Lung (tissue), 12 donors: ENCODE results near the gene PKD2L1. TPM values are rescaled to one million over a fixed set of nuclear protein-coding genes. Genes with fewer than 3 reads are reported as not detected.

ENCODE experiments used
- ATAC-seq: fragments of 200-7000 bp; cut with Tn5 transposase; one replicate; pipeline ENCODE4 v1.9.1; 2020; ENCODE audit warnings: moderate number of reproducible peaks; ENCODE audit not compliant: insufficient read depth, low FRiP score
- DNase-seq, 3 donors: peaks; one replicate each; pipeline ENCODE4 v3.0.0-alpha.2; 2013 to 2017
- H3K27ac ChIP-seq, 2 donors: one replicate each; pipeline ENCODE4 v1.5.1; 2013; ENCODE audit warnings: mild to moderate bottlenecking in 2 of 2, moderate library complexity in 2 of 2, control low read depth in 1 of 2, inconsistent platforms in 1 of 2, low read depth in 1 of 2, low read length in 1 of 2
- H3K27me3 ChIP-seq, 3 donors: one replicate each; pipeline ENCODE4 v1.5.1; 2013; ENCODE audit warnings: low read length in 2 of 3; ENCODE audit not compliant: control insufficient read depth in 3 of 3, insufficient read depth in 3 of 3
- H3K36me3 ChIP-seq, 4 donors: one replicate each; pipeline ENCODE4 v1.5.1; 2013; ENCODE audit warnings: low read length in 4 of 4, mild to moderate bottlenecking in 1 of 4, moderate library complexity in 1 of 4; ENCODE audit not compliant: control insufficient read depth in 4 of 4, insufficient read depth in 4 of 4
- H3K4me1 ChIP-seq, 5 donors: one replicate each; pipeline ENCODE4 v1.5.1; 2013; ENCODE audit warnings: low read length in 5 of 5, mild to moderate bottlenecking in 2 of 5, moderate library complexity in 1 of 5; ENCODE audit not compliant: control insufficient read depth in 5 of 5, insufficient read depth in 5 of 5
- H3K4me3 ChIP-seq: one replicate; pipeline ENCODE4 v1.5.1; 2013; ENCODE audit warnings: mild to moderate bottlenecking, control low read depth, moderate library complexity
- H3K9ac ChIP-seq, 2 donors: one replicate each; pipeline ENCODE4 v1.5.1; 2013; ENCODE audit warnings: low read length in 2 of 2, control low read depth in 1 of 2; ENCODE audit not compliant: insufficient read depth in 1 of 2
- H3K9me3 ChIP-seq, 4 donors: one replicate each; pipeline ENCODE4 v1.5.1; 2013; ENCODE audit warnings: low read length in 3 of 4, mild to moderate bottlenecking in 1 of 4, moderate library complexity in 1 of 4; ENCODE audit not compliant: control insufficient read depth in 4 of 4, insufficient read depth in 3 of 4
- WGBS, 2 donors: extraction: QIAGEN DNeasy Blood & Tissue Kit; methylation state at CpG; one replicate each; pipeline ENCODE4 v1.1.7; 2013; 5-methylcytosine and 5-hydroxymethylcytosine counted together
- polyA plus RNA-seq, 2 donors: library from polyadenylated mRNA; stranded (reverse); fragments of 200-250 nt; gene quantifications; one replicate each; pipeline ENCODE4 v1.2.1, GENCODE V29; 2013
- total RNA-seq, 2 donors: library from RNA; depleted of rRNA in 1 of 2; stranded (reverse); fragments of >200 nt in 1 of 2; gene quantifications; one replicate each; pipeline ENCODE4 v1.2.1, GENCODE V29; 2014 to 2021
- TF ChIP-seq, protein P1 (sequence below): IDR thresholded peaks from 2 replicates; pipeline ENCODE4 v1.5.1; 2012; ENCODE audit warnings: mild to moderate bottlenecking; ENCODE audit errors: control extremely low read depth, extremely low read depth
- donor health status: control.
- donor health status: control.
- donor health status: Bipolar disorder and iron deficiency.
- donor health status: healthy.
- donor health status: DM: yes; HTN: yes; CAD: no.

Gene PKD2L1
- total and polyA plus RNA-seq, 4 donors = 0.46 to 1.5 (median 1.0) TPM

DNA sequence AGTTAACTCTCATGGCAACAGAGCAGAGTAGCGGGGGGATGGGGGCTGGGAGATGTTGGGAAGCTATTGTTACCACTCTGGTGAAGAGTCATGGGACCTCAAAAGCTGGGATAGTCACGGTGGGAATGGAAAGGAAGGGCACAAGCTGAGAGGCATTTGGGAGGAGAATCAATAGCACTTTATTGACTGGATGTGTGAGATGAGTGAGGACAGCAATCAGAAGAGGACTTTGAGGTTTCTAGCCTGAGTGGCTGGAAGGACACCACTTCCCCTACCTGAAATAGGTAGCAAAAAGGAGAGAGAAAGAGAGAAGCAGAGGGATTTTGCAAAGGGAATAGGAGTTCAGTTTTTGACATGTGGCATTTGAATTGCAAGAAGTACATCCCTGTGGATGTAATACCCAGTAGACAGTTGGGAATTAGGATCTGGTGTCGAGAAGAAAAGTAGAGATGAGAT is 44.2 kb upstream of the PKD2L1 start:
- H3K9ac ChIP-seq = peak overlapping the region; percentile 63 to 79
- H3K27me3 ChIP-seq = peaks cover 0 to 14% (median under 1%) of the 10 kb centered on the region in 3 donors
- peak overlapping the region; percentile 8 for H3K4me3 ChIP-seq
- 16 to 26% methylated on average over 3 of the region's 3 CpGs for WGBS, 2 donors
- DNase-seq (no peak), ATAC-seq (no peak)
- H3K9me3 ChIP-seq = no peaks in the 10 kb centered on the region
- H3K4me1 ChIP-seq = peaks cover 3 to 32% (median 6%) of the 10 kb centered on the region in 5 donors
- H3K36me3 ChIP-seq = no peaks in the 10 kb centered on the region
- H3K27ac ChIP-seq = peak overlapping the region; percentile 94 to 95
- TF ChIP-seq, protein P1, sequence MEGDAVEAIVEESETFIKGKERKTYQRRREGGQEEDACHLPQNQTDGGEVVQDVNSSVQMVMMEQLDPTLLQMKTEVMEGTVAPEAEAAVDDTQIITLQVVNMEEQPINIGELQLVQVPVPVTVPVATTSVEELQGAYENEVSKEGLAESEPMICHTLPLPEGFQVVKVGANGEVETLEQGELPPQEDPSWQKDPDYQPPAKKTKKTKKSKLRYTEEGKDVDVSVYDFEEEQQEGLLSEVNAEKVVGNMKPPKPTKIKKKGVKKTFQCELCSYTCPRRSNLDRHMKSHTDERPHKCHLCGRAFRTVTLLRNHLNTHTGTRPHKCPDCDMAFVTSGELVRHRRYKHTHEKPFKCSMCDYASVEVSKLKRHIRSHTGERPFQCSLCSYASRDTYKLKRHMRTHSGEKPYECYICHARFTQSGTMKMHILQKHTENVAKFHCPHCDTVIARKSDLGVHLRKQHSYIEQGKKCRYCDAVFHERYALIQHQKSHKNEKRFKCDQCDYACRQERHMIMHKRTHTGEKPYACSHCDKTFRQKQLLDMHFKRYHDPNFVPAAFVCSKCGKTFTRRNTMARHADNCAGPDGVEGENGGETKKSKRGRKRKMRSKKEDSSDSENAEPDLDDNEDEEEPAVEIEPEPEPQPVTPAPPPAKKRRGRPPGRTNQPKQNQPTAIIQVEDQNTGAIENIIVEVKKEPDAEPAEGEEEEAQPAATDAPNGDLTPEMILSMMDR = no peak

DNA sequence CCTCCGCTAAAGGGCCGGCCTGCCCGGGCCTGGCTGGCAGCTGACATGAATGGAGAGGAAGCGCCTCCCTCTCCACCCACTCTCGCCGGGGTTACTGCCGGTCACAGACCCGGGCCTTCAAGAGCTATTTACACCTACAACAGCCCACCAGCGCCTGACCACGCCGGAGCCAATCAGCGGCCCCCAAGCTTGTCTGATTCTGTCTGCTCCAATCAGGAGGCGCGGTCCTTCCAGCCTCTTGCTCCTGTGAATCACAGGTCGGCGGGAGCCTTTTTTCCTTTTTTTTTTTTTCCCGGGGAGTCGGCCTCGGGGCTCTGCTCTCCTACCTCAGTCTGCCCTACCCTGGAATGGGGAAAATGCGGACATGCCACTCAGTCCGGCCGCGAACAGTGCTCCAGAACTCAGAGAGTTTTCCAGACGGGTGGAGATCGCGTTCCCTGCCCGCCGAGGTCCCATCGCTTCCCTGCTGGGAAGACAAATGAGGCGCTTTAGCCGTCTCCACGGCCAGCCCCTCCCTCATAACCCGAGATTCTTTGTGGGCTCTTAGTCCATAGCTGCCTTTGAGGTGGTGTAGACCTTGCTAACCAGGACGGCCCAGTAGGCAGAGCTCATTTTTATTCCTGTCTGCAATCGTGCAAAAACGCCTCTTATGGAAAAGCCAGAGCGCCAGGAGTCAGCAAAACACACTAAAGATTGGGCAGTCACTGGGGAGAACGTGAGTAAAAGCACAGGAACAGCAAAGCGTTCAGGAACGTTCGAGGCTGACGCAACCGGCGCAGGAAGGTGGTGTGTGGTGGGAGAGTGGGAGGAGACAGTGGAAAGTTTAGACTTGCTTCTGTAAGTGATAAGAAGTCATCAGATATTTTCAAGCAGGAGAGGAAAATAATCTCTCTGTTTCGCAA is 43.5 kb upstream of the PKD2L1 start:
- Histone ChIP-seq H3K4me1 (peaks cover 3 to 32% (median 6%) of the 10 kb centered on the region in 5 donors), H3K27me3 (peaks cover 0 to 12% (median 0%) of the 10 kb centered on the region in 3 donors), H3K9ac (peak overlapping the region; percentile 63 to 79), H3K9me3 (no peaks in the 10 kb centered on the region), H3K36me3 (no peaks in the 10 kb centered on the region), H3K4me3 (peak overlapping the region; percentile 50), H3K27ac (peak overlapping the region; percentile 94 to 95)
- ATAC-seq (peak; percentile 93), DNase-seq (peak; percentile 93 to 96 (median 94))
- 0% methylated on average over 45 of the region's 45 CpGs for WGBS, 2 donors
- TF ChIP-seq, protein P1 = no peak

DNA sequence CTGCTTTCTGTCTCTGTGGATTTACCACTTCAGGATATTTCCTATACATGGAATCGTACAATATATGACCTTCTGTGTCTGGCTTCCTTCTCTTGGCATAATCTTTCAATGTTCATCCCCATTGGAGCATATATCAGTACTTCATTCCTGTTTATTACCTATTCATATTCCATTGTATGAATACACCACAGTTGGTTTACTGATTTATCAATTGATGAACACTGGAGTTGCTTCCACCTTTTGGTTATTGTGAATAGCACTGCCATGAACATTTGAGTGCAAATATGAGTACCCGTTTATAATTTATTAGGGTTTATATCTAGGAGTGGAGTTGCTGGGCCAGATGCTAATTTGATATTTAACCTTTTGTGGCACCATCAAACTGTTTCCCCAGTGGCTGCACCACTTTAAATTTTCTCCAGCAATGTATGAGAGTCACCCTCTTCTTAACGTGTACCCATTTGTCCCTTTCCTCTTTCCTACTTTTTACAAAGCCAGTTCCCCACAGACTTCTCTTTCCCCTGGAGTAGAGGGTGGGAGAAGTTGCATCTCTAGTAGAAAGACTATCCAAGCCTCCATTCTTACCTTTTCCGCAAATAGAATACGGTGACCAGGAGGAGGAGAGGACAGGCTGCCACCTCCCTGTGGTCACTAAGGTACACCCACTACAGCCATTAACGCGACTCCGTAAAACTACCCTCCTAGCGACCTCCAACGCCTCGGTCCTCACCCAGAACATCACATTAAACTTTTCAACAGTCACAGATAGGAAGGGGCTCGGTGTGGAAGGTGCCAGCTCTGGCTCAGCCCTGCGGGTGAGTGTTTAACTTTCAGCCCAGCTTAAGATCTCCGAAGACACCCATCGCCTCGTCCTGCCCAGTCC is 42.6 kb upstream of the PKD2L1 start:
- H3K9ac ChIP-seq = peak overlapping the region; percentile 13 to 61
- TF ChIP-seq, protein P1 = no peak
- H3K27ac ChIP-seq = peak overlapping the region; percentile 91 to 95
- H3K9me3 ChIP-seq = no peaks in the 10 kb centered on the region
- peaks cover 0 to 7% (median 0%) of the 10 kb centered on the region in 3 donors for H3K27me3 ChIP-seq
- DNase-seq = no peak
- peaks cover 3 to 32% (median 6%) of the 10 kb centered on the region in 5 donors for H3K4me1 ChIP-seq
- no peak for ATAC-seq
- no peaks in the 10 kb centered on the region for H3K36me3 ChIP-seq
- no peak overlapping the region for H3K4me3 ChIP-seq
- WGBS, 2 donors = 15 to 25% methylated on average over 16 of the region's 16 CpGs
